GM04504 (cell line): ENCODE data around the gene CDK13.

Experiments used
- DNase-seq: peaks from one replicate; pipeline ENCODE4 v3.0.0-alpha.2; 2012; ENCODE audit warnings: low read depth

The CDK13 gene

DNA sequence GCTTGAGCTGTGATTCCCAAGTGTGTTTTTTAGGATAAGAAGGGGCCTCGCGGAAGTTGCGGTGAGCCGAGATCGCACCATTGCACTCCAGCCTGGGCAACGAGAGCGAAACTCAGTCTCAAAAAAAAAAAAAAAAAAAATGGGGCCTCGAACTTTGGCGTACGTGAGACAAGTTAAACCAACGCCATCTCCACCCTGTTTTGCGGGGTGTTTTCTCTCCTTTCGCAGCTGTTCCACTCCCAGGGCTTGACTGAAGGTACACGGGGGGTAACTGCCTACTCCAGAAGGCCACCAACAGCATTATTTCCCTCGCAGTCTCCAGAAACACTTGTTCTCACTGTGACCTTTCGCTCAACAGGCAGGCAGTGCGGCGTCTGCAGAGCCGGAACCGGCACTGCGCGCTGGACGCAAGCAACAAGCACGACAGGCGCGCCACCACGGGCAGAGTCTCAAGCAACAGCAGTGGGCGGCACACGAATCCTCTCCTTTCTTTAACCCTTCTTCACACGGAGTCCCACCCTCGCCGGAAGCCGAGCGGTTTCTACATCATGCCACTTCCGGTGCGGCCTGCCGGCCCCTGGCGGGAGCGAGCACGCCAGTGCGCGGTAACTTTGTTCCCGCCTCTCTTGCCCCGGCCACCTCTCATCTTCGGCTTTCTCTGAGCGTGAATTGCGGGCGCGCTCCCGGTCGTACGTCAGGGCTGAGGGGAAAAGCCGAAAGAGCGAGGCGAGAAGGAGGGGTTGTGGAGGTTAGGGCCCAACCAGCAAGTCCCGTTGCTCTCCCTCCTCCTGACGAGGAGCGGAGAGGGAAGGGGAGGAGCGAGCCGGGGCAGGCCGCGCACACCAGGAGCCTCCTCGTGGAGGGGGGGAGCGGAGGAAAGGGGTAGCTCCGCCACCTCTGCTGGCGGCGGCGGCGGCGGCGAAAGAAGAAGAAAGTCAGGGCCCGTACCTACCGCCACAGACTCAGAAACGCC lies 814 bp upstream of the CDK13 start:
- peak; percentile 99 for DNase-seq

DNA sequence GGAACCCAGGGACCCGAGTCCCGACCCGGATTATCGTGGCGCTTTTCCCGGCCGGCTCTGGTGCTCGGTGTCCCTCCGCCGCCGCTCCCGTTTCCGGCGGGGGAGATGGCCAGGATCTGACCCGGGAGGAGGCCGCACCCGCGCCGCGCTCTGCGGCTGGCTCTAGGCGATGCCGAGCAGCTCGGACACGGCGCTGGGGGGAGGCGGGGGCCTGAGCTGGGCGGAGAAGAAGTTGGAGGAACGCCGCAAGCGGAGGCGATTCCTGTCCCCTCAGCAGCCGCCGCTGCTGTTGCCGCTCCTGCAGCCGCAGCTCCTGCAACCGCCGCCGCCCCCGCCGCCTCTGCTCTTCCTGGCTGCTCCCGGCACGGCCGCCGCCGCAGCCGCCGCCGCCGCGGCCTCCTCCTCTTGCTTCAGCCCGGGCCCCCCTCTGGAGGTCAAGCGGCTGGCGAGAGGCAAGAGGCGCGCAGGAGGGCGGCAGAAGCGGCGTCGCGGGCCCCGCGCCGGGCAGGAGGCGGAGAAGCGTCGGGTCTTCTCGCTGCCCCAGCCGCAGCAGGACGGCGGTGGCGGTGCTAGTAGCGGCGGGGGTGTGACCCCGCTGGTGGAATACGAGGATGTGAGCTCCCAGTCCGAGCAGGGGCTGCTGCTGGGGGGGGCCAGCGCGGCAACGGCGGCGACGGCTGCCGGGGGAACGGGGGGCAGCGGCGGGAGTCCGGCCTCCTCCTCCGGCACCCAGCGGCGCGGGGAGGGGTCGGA lies 593 bp downstream of the CDK13 start:
- no peak for DNase-seq

DNA sequence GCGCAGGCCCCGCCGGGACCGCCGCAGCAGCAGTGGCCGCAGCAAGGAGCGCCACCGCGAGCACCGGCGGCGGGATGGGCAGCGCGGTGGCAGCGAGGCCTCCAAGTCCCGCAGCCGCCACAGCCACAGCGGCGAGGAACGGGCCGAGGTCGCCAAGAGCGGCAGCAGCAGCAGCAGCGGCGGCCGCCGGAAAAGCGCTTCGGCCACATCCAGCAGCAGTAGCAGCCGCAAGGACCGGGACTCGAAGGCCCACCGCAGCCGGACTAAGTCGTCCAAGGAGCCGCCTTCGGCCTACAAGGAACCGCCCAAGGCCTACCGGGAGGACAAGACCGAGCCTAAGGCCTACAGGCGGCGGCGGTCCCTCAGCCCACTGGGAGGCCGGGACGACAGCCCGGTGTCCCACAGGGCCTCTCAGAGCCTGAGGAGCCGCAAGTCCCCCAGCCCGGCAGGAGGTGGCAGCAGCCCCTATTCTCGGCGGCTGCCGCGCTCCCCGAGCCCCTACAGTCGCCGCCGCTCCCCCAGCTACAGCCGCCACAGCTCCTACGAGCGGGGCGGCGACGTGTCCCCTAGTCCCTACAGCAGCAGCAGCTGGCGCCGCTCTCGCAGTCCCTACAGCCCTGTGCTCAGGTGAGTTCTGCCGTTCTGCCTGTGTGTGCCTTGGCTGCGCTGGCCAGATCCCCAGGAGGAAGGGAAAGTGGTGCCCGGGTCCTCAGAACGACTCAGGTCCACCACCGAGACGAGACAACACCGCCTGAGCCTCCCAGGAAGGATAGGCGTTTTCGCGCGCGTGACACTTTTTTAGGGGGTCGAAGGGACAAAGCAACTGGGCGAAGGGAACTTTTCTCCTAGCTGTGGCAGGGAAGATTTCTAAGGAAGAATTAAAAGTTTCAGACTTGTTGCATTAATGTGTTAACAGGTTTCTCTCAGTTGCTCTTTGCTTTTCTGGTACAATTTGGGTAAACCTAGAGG lies 1.5 kb downstream of the CDK13 start:
- DNase-seq, result no peak

DNA sequence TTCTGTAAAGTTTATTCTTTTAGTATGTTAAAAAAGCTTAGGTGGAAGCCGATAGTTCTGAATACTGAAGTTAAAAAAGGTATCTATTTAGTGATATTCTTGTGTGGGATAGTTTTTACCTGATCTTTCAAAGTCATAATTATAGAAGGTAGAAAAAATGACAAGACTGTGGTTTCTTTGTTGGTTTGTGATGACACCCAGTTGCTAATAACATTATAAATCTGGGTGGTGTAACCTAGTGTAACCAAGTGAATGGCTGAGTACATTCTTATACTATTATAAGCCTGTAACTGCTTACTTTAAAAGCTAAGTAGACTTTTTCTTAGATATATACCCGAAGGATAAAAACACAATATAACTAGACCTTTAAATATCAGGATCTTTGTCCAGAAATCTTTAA lies 2.3 kb downstream of the CDK13 start:
- DNase-seq, result no peak

DNA sequence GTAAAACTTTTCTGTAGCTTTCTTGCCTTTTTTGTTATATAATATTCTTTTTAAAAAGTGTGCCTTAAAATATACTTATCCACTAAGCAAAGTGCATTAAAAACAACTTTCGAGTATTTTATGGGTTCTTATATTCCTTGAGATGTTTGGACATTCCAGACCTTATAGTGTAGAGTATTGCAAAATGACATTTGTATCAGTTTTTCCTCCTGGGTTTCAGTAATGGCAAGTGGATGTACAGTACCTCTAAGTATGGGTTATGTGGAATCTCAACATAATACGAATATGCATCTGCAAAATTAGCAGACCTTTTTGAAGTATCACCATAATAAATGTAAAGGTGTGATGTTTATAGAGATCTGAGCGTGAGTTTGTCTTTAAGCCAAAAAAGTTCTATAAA lies 2.7 kb downstream of the CDK13 start:
- no peak for DNase-seq

DNA sequence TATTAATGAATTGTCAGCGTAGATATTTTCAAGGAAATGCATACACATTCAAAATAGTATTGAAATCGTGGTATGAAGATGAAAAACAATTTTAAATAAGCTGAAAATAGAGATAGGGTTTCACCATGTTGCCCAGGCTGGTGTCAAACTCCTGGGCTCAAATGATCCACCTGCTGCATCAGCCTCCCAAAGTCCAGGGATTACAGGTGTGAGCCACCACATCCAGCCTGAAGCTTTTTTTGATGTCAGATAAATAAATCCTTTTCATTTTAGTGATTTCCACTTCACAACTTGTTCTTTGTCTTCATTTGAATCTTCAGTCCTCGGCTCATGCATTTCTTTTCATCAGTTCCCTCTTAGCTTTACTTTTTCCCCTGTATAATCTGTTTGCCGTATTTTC lies 4.6 kb downstream of the CDK13 start:
- no peak for DNase-seq

DNA sequence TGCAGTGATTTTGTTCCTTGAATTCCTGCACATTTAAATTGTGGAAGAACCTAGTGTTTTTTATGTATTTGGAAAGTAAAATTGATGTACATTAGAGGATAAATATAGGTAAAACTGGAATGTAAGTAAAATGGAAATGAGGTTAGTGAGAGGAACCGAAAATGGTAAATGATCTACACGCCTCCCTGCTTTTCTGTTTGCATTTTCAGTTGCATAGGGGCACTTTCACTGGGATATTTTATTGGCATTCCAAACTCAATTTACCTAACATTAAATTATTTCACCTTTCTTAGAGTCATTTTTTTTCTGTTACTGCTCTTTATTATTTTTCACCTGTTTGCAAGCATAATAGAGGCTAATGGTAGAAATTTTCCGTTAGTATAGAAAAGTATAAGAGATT lies 8.0 kb downstream of the CDK13 start:
- DNase-seq, result no peak

DNA sequence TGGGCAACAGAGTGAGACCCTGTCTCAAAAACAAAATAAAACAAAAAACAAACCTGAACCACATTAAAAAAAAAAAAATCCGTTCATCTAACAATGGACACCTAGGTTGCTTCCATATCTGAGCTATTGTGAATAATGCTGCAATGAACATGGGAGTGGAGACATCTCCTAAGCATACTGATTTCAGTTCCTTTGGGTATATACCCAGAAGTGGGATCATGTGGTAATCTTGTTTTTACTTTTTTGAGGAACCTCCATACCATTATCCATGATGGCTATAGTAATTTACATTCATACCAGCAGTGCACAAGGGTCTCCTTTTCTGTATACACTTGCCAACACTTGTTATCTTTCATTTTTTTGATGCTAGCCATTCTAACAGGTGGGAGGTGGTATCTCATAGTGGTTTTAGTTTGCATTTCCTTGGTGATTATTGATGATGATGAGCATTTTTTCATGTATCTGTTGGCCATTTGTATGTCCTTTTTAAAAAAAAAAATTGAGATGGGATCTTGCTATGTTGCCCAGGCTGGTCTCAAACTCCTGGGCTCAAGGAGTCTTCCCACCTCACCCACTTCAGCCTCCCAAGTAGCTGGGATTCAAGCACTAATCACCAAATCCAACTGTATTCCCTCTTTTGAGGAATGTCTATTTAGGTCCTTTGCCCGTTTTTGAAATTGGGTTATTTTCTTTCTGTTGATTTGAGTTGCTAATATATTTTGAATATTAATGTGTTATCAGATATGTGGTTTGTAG lies 17.5 kb downstream of the CDK13 start:
- DNase-seq, result no peak

DNA sequence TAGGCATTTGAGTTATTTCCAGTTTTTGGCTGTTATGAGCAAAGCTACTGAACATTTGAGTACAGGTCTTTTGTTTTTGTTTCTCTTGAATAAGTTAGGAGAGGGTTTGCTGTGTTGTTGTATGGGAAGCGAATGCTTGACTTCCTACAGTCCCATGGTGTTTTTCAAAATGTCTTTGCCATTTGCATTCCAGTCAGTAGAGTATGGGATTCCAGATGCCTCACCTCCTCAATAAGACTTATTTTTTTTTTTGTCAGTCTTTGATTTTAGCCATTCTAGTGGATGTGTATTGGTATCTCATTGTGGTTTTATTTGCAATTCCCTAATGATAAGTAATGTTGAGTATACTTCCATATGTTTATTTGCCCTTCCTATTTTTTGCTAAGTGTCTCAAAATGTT lies 19.4 kb downstream of the CDK13 start:
- no peak for DNase-seq

DNA sequence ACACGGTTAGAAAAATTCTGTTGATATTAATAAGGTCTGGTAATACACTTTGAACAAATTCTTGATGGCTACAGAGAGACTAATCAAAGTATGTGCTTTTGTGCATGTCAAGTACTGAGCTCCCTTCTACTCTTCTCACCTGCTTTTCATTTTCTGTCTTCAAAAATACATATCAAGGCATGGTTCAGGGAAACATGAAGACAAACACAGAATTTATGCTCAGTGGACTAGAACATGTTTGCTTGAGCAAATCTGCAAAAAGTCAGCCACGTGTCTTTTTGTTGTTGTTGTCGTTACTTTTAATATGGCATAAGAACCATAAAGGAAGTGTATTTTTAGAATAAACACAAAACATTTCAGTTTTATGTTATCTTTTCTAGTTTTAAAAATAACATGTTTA lies 21.9 kb downstream of the CDK13 start:
- DNase-seq, result no peak

DNA sequence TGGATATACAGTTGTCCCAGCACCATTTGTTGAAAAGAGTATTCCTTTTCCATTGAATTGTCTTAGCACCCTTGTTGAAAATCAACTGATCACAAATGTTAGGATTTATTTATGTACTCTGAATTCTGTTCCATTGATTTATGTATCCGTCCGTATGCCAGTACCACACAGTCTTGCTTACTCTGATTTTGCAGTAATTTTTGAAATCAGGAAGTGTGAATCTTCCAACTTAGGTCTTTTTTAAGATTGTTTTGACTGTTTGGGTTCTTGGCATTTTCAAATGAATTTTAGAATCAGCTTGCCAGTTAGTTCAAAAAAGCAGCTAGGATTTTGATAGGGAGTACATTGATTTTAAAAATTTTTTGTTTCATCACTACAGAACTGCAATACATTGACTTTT lies 23.7 kb downstream of the CDK13 start:
- DNase-seq, result no peak

DNA sequence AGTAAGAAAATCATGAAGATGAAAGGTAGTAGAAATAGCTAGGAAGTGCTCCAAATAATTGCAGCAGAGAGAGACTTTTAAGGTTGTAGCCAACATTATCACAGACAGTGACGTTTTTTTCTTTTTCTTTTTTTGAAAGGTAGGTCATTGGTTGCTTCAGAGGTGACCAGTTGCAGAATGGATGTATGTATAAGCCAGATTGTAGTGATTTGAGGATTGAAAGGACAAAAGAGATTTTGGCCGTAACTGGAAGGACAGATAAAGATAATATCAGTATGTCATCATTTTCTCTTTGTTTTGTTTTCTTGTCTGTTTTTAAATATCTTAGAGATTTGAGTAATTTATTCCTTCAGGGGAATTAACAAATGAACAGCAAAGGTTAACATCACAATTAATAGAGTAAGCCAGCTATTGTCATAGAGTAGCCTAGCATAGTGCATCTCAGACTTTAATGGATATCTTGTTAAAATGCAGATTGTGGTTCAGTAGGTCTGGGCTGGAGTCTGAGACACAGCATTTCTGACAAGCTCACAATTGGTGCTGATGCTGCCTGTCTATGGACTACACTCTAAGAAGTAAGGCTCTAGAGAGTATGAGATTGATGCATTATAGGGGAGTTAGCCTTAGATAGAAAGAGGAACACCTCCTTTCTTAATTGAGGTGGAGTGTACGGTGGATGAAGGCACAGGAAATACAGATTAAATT lies 28.3 kb downstream of the CDK13 start:
- DNase-seq, result no peak

DNA sequence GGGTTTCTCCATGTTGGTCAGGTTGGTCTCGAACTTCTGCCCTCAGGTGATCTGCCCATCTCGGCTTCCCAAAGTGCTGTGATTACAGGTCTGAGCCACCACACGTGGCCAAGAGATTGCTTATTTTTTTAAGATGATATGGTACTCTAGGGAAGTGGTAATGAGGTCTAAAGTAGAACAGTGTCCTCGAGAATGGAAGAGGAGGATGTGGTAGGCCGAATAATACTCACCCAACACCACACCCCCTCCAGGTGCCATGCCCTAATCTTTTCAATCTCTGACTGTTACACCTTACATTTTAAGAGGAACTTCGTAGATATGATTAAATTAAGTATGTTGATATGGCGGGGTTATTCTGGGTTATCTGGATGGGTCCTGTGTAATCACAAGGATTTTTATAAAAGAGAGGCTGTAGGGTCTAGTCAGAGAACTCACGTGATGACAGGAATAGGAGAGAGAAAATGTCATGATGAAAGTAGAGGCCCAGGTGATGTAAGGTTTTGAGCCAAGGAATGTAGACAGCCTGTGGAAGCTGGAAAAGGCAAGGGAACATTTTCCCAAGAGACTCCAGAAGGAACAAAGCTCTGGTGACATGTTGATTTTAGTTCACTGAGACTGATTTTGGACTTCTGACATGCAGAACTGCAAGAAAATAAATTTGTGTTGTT lies 29.5 kb downstream of the CDK13 start:
- no peak for DNase-seq

DNA sequence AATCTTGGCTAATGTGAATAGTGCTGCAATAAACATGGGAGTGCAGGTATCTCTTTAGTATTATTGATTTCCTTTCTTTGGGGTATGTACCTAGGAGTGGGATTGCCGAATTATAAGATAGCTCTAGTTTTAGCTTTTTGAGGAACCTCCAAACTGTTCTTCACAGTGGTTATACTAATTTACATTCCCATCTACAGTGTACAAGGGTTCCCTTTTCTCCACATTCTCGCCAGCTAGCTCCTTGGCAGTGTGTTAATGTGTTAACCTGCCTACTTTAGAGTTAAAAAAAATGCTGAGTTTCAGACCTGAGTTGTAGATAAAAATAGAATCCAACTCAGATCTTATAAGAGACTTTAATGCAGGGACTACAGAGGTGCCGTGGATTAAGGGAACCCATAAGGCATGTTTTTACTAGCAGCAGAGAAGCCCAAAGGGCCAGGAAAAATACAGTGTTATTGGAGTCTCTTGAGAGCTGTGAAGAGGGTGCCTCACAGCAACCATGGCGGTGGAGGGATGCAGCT lies 35.4 kb downstream of the CDK13 start:
- DNase-seq, result no peak

DNA sequence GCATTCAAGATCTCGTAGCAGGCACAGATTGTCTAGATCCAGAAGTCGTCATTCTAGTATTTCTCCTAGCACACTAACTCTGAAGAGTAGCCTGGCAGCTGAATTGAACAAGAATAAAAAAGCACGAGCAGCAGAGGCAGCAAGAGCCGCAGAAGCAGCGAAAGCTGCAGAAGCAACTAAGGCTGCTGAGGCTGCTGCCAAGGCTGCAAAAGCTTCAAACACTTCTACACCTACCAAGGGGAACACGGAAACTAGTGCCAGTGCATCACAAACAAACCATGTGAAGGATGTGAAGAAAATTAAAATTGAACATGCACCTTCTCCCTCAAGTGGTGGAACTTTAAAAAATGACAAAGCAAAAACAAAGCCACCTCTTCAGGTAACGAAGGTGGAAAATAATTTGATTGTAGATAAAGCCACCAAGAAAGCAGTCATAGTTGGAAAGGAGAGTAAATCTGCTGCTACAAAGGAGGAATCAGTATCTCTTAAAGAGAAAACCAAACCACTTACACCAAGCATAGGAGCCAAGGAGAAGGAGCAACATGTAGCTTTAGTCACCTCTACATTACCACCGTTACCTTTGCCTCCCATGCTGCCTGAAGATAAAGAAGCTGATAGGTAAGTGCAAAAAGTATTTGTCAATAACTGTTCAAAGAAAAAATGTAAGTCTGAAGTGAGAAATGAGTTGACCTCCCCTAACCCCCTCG lies 37.7 kb downstream of the CDK13 start:
- DNase-seq, result no peak

DNA sequence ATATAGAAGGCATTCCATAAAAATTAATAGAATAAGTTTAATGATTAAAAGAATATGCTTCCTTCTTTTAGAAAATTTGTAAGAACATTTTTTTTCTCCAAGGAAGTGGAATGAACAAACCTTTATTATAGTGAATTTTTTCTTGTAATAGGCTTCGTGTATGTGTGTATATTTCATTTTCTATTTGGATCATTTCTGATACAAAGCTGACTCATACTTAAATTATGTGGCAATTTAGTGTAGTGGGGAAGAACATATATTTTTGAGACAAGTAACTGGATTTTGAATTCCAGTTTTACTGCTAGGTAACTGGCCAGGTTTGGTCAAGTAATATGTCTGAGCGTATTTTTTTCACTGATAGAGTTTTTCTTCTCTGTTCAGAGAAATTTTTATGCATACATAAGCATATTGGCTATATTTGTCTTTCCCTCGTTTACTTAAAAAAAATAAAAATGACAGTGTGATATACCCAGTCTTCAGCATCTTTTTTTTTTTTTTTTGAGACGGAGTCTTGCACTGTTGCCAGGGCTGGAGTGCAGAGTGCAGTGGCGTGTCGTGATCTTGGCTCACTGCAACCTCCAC lies 50.8 kb downstream of the CDK13 start:
- no peak for DNase-seq

DNA sequence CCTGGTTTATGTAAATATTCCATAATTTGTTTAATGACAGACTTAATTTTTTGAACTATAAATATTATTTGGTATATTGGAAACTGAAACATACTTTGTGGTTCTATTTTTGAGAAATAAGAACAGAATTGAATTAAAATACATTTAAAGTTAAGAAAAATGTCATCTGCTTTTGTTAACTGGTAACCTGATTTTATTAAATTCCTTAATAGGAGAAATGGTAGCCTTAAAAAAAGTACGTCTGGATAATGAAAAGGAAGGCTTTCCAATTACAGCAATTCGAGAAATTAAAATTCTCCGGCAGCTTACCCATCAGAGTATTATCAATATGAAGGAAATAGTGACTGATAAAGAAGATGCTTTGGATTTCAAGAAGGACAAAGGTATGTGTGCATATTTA lies 51.6 kb downstream of the CDK13 start:
- no peak for DNase-seq

DNA sequence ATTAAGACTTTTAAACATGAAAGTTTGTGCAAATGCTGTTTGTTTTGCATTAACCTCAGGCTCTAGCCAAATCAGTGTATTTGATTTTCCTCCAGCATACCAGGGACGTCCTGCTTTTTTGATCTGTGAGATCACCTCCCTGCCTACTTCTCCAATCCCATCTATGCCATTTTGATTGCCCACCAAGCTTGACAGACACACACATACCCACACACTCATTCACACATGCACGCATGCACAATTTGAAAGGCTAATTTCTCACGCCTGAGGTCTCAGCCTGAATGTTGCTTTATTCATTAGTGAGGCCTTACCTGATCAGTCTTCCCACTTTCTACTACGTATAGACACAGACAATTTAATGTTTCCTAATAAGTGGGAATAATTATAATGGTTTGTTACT lies 53.5 kb downstream of the CDK13 start:
- no peak for DNase-seq
